Activated T-helper 9 cell treated with anti-CD3 and anti-CD28 coated beads, Interleukin-2, amount 50 U/mL, for 16 hours (primary cell): ENCODE results near the gene PLAC8L1.

Source experiments
- DNase-seq: peaks from one replicate; pipeline ENCODE4 v3.0.0-alpha.2; 2020; ENCODE audit warnings: low read depth

The PLAC8L1 gene

GRCh38 chr5:146079695-146080373, 25.5 kb downstream of the PLAC8L1 start:
- no peak for DNase-seq

GRCh38 chr5:146078566-146078965, 26.8 kb downstream of the PLAC8L1 start:
- DNase-seq = no peak

GRCh38 chr5:146076455-146076854, 28.9 kb downstream of the PLAC8L1 start:
- DNase-seq = no peak

GRCh38 chr5:146076028-146076427, 29.3 kb downstream of the PLAC8L1 start:
- no peak for DNase-seq

DNA sequence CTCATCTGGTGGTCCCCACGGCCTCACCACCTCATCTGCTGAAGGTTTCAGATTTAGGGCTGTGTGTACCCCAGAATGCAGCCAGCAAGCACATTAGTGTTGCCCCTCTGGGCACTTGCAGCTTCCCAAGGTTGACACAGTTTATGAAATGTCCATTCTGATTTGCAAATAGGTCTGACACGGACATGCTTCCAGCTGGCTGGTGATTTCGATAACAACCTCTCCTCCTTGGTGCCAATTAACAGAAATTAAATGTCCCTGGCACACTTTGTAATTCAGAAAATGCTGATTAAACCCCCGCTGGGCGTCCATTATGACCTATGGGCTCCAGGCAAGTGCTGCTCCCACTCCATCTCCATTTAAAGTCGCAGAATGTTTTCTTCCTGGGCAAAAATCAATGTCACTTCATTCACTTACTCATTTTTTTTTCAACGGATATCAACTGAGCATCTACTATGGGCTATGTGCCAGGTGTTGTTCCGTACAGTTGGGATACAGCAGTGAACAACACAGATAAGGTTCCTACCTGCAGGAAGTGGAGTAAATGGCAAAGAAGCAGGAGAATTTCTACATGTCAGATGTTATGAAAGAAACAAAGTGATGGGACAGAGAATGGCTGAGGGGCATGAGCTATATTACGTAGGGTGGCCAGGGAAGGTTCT, 32.0 kb downstream of the PLAC8L1 start:
- no peak for DNase-seq

- no peak for DNase-seq
Measured at GRCh38 chr5:146072595-146072994, 32.8 kb downstream of the PLAC8L1 start.

DNA sequence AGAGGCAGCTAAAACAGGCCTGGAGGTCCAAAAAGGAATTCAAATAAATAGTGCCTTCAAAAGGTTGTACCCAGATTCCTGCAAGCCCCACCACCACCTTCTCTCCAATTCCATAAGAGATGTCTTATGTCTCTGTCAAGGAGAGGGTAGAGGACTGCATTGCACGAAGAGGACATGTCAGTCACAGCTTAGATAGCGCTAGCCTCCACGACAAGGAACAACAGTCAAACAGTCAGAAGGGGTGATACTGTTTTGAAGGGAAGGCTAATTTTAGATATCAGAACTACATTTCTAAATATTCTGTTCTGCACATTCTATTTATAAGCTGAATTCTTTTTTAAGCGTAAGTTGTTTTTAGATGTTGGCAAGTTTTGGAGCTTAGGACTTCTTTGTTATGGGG, 34.2 kb downstream of the PLAC8L1 start:
- DNase-seq = no peak

- no peak for DNase-seq
Measured at GRCh38 chr5:146070746-146071145, 34.6 kb downstream of the PLAC8L1 start.

DNA sequence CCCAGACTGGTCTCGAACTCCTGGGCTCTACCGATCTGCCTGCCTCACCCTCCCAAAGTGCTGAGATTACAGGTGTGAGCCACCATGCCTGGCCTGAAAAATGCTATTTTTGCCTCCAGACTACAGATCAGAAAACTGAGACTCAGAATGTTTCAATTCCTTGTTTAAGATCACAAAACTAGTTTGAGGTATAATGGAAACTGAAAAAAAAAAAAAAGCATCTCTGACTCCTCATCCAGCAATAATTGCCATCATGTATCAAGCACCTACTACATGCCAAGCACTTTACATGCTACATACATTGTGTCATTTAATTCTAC, 35.6 kb downstream of the PLAC8L1 start:
- no peak for DNase-seq

- no peak for DNase-seq
Measured at GRCh38 chr5:146068977-146069779, 36.2 kb downstream of the PLAC8L1 start.

- no peak for DNase-seq
Measured at GRCh38 chr5:146068206-146068605, 37.2 kb downstream of the PLAC8L1 start.

DNA sequence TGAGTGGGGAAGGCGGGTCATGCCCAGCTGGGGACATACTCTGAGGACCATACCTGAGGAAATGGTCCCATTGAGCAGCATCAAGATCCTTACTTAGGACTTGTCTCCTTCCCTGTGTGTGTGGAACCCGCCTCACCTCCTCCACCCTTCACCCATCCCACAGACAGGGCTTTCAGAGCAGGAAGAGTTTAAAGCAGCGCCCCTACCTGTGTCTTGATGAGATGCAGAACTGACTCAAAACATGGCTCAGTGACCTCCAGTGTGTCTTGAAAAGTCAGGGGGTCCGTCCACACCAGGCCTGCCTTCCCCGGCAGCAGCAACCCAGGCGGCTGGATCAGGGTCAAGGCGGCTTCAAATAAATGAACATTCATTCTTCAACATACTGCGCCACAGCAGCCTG, 38.4 kb downstream of the PLAC8L1 start:
- DNase-seq = no peak

DNA sequence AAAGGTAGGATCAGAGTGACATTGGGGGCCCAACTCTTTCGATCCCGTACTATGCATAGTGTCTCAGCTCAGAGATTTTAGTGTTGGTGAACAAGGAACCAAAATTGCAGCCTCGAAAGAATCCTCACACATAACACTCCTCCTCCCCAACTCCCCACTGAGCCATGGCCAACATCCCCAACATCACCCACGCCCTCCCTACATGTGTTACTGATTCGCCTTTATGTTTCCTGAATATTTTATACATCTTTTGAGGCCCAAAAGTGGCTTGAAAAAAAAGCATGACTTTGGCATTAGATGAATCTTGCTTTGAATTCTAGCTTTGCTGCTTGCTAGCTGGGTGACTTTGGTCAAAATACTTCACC, 45.2 kb downstream of the PLAC8L1 start:
- DNase-seq = no peak

DNA sequence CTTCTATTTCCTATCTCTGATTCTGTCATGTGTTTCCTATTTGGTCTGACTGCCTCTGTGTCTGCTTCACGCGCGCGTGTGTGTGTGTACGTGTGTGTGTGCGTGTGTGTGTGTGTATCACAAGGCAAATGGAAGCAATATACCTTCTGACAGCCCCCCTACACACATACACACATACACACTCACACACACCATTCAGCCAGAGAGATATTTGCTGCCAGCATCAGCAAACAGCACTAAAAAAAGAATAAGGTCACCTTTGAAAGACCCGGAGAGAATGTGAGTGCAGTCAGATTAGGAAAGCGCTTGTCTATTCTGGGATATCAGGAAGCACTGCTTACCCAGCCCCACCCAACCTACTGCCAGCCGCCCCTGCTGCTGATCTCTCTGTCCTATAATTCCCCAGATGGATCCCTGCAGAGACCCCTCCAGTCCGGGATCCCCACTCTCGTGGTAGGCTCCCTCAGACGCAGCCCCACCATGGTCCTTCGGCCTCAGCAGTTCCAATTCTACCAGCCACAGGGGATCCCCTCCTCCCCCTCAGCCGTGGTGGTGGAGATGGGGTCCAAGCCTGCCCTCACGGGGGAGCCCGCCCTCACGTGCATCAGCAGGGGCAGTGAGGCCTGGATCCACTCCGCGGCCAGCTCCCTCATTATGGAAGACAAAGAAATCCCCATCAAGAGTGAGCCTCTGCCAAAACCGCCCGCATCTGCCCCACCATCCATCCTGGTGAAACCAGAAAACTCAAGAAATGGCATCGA, 45.7 kb downstream of the PLAC8L1 start:
- DNase-seq = no peak

- no peak for DNase-seq
Measured at GRCh38 chr5:146055432-146055831, 49.9 kb downstream of the PLAC8L1 start.

DNA sequence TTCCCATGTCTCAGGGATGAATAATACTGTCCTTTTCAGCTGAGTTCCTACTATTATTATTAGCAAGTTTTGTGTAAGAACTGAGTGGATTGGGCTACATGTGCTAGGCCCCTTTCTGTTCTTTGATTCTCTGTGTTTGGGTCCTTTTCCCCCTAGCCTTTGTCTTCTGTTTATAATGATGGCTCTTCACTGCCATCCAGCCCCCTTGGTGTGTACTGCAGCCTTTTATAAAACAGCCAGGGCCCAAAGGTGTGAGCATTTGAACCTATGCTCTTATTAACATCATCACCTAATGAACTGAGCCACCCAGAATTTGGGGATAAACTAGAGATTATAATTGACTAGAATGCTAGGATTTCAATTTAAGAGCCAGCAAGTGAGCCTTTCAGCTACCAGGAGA, 52.6 kb downstream of the PLAC8L1 start:
- no peak for DNase-seq

GRCh38 chr5:146051678-146052077, 53.7 kb downstream of the PLAC8L1 start:
- DNase-seq = no peak

DNA sequence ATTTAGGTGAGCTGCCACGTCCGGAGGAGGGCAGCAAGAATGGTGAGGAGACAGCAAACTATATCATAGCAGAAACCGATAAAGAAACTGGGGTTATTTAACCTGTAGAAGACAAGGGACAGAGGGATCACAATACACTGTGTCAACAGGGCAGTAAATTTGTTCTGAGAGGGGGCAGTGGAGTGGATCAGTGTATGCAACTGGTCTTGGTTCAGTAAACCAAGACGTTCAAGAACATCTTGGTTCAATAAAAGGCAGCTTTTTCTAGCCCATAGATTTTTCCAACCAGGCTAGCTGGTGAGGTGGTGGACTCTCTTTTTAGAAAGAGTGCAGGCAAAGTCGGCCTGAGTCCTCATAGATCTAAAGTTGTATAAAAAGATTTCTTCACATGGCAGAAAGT, 55.3 kb downstream of the PLAC8L1 start:
- no peak for DNase-seq

DNA sequence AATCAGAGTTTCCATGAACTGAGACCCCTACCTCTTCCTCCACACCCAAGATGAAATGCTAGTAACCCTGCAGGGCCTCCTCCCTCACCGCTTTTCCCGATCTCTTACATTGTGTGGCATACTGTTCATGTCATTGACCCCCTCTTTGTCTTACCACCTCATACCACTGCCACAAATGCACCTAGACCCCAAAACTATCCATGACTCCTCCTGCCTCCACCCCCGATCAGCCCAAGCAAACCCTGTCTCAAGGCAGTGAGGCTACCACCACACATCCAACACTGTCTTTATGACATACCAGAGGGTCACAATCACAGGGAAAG, 55.7 kb downstream of the PLAC8L1 start:
- DNase-seq = no peak

DNA sequence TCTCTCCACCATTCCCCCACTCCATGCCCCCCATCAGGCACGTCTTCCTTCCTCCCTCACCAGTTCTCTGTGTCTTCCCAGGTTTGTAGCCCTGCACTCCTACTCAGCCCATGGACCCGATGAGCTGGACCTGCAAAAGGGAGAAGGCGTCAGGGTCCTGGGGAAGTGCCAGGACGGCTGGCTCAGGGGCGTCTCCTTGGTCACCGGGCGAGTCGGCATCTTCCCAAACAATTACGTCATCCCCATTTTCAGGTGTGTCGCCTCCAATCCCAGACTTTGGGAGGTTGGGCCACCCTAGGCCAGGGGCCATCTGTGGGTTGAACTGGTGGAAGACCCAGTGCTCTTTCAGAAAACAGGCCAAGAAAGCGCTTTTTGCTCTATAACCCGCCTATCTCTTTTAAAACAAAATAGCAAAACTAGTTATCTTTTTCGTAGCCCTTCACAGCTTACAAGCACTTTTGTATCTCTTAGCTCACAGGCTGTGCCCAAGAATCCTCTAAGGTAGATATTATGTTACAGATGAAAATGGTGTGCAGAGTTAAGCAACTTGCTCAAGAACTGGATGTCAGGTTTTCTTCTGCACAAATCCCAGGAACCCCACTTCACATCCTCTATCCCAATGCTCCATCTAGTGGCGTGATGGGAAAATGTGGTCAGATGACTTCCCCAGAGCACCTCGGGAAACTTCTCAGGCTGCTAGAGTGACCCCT, 56.2 kb downstream of the PLAC8L1 start:
- no peak for DNase-seq

- no peak for DNase-seq
Measured at GRCh38 chr5:146047396-146047795, 58.0 kb downstream of the PLAC8L1 start.

GRCh38 chr5:146043722-146044121, 61.7 kb downstream of the PLAC8L1 start:
- no peak for DNase-seq
